CD4-positive, alpha-beta T cell treated with Interleukin-1 beta for 1 hour (primary cell): Measurements from ENCODE around the gene PGM5.
A peak's percentile ranks its signal among the peaks of the same experiment; 100 is the strongest.
"Not testable (repeated sequence)": the region's sequence is repeated elsewhere in the genome, so short reads cannot be mapped to it uniquely, and the experiment has no call there.

Experiments
- DNase-seq, 2 donors: peaks; one replicate each; pipeline ENCODE4 v3.0.0-alpha.2; 2020 to 2022

PGM5 gene

DNA sequence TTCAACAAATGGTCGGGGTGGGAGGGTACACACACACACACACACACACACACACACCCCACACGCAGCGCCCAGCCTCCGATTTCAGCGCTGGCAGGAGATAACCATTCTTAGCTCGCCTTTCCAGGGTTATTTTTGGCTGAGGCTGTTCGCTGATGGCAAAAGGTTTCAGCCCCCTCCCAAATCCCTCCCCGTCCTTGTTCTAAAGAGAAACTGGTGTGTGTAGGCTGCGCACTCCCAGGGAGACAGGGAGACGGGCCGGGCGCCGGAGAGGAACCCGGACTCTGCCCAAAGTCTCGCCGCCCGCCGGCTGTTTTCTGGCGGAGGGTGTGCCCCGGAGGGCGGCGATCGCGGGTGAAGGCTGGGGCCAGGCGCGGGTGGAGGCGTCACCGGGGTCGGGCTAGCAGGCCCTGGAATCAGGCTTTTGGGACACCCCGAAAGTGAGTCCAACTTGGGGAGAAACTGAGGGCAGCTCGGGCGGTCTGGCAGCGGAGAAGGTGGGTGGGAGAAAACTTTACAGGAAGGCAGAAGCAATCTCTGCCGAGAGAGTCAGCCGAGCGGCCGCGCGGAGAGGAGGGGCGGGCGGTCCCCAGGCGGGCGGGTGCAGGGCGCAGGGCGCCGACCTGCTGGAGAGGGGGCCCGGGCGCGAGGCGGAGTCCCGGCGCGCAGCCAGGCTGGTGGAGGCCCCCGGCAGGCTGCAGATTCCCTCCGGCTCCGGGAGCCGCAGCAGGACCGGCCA is at the start of gene PGM5:
PGM5 (plus strand) TSS at position 232 of the 739 bp plus-strand sequence. CDS start 517 bp downstream, outside the sequence.
- peak in 1 of 2 donors; percentile 10 for DNase-seq

DNA sequence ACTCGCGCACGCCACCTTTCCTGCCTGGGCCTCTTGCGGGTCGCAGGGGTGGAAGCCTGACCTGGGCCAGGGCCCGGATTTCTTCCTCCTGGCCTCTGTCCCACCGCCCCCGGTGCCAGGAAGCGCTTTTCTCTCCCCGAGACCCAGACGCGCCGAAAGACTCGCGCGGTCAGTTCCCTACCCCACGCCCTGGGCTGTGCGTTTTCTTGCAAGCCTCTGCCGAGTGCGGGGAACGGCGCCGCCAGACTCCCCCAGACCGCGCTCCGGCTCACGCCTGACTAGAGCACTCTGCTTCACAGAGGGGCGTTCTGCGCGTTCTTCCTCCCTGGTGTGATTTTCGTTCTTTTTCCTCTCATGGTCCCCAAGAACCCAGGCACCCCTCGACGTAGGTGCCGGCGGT is 49.3 kb upstream of the PGM5 start:
- not testable (repeated sequence) for DNase-seq

DNA sequence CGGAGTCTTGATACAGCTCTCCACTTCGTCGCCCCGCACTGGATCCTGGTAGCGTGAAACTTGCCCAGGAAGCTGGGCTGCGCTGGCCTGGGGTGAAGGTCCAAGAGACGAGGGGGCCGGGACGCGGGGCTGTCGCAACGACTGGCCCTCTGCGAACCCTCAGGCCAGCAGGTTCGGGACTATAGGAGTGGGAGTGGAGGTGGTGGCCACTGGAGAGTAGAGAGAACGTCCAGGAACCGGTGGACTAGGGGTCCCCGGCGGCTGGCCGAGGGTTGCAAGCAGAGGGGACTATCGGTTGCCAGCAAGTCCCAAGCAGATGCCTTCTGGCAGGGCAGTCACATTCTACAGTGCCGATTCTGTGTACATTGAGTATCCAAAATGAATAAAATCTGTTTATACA is 48.8 kb upstream of the PGM5 start:
- DNase-seq, result not testable (repeated sequence)

DNA sequence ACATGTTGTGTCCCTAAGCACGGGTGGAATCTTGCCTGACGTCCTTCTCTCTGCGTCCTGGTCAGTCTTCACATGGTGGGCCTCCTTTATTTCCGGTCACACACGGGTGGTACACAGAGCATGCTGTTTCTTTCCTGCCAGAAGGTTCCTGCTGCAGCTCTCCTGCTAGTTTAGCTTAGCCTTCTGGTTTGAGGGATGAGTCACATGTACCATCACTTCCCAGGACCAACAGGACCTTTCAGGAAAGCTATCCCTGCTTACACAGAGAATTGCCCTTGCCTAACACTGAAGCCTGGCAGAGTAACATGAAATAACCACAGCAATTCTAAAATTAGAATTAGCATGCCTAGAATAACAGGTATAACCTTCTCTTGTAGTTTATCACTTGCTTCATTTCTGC is 45.2 kb upstream of the PGM5 start:
- not testable (repeated sequence) for DNase-seq

DNA sequence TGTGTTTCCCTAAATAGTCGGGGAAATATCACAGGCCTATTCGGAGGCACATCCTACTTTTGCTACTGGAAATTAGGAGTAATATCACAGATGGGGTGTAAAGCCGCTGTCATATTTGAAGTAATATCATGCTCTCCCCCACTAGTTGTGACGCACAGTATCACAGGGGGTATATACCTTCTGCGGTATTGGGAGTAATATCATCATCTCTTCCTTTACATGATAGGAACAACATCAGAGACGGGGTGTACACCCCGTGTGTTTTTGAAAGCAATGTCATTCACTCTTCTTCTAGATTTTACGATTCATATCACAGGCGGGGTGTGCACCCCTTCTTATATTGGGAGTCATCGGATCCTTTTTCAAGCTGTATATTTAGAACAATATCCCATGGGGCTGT is 38.2 kb upstream of the PGM5 start:
- DNase-seq, result not testable (repeated sequence)

DNA sequence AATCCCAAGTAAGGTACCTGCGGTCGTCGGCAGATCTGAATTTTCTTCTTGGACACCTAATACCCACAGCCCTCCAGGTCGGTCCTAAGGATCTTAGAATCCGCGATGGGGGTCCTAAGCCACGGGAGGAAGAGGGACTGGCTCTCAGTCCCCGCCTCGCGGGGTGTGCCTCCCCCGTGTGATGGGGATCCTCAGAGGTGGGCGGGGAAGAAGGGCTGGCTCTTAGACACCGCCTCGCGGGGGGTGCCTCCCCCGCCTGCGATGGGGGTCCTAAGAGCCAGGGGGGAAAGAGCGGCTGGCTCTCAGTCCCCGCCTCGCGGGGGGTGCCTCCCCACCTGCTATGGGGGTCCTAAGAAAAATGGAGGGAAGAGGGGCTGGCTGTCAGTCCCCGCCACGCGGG is 32.7 kb upstream of the PGM5 start:
- DNase-seq, result not testable (repeated sequence)

DNA sequence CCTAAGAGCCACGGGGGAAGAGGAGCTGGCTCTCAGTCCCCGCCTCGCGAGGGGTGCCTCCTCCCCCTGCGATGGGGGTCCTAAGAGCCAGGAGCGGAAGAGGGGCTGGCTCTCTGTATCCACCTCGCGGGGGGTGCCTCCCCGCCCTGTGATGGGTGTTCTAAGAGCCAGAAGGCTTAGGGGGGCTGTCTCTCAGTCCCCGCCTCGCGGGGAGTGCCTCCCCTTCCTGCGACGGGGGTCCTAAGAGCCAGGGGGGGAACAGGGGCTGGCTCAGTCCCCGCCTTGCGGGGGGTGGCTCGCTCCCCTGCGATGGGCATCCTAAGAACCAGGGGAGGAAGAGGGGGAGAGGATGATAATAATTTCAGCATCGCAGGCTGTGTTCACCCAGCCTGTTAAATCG is 31.9 kb upstream of the PGM5 start:
- DNase-seq, result not testable (repeated sequence)

DNA sequence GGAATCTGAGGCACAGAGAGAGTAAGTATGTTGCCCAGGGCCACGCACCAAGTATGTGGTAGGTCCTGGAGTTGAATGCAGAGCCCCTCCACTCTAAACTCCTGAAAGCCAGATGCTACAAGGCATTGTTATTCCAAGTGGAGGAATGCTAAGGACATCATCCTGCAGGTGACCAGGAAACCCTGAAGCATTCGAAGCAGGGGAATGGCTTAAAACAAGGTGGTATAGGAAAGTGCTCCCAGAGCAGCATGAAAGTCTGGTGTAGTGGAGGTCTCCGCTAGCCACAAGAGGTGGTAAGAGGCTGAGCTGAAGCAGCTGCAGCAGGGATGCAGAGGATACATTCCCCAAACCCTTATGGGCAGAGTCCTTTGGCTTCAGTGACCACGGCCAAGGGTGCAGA is 27.3 kb upstream of the PGM5 start:
- not testable (repeated sequence) for DNase-seq

DNA sequence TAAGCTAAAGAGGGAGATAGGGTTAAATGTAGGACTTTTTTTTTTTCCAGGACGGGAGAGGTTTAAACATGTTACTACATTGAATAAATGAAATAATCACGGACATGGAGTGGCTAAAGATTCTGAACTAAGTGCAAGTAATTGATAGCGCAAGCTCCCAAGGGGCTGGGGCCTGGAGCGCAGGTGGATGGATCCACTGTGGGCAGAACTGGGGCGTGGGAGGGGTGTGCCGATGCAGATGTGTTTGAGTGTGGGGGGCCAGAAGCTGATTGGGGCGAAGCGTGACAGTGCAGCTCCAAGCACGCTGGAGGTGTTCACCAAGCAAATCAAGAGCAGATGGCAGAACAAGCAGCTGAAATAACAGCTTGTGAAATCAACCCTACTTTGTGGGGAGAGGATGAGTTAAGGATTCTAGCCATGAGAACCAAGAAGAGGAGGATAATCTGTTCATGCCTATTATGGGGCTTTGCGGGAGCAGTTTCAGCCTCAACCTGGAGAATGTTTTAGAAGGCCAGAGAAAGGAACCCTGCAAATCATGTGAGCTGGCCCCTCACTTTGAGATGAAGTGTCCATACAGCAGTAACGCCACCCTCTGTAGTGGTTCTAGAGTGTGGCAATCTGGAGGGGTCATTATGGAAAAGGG is 25.8 kb upstream of the PGM5 start:
- DNase-seq, result not testable (repeated sequence)

DNA sequence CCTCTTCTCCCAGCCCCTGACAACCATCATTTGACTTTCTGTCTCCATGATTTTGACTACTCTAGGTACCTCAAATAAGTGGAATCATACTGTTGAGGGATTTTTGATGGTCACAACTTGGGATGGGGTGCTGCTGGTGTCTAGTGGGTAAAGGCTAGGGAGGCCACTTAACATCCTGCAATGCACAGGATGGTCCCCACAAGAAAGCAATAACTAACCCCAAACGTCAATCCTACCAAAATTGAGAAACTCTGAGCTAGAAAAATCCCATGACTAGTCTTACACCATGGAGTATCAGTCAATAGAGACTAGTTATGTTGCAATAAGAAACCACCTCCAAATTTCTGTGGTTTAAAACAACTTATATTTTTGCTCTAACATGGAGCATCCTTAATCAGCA is 24.3 kb upstream of the PGM5 start:
- DNase-seq, result not testable (repeated sequence)

DNA sequence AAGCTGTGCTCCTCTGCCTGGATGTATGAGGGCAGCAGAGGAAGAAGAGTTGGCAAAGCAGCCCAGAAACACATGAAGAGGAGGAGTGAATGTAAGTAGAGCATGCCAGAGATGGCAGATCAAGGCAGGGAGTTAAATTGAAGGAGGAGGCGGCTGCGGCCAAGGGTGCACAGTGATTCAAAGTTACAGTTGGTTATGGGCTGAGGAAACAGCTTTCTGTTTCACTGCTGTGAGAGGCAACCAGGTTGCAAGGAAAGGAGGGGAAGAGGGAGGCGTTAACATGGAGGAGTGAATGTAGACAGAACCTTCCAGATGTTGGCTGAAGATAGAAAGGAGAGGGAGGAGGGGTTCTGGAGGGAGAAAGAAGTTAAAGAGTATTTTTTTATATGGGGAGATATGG is 20.5 kb upstream of the PGM5 start:
- DNase-seq, result not testable (repeated sequence)

DNA sequence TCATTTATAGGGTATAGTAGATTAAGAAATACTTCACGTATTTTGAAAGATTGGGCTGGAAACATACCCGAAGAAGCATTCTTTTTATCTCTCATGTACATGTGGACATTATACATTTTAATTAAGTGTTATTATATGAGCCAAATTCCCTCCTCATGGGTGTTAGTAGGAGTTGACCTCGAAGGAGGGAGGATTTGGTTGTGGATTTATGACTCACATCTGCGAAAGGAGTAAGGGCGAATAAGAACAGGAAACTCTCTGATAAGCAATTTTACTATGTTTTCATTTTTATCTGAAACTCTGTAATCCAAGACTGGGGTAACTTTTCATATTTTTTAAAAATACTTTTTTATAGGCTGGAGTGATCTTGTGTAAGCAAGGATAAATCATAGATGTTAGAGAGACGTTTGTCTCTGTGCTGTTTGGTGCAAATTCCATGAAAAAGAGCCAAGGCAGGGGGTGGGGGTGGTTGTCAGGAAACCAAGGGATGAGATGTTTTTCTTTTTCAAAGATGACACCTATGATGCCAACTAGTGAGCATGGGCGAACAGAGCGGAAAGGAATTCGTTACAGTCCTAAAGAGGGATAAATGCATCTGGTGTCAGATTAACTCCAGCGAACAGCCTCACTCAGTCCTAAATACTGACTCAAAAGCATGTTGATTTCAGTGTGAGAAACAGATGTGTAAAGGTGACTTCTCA is 19.6 kb upstream of the PGM5 start:
- not testable (repeated sequence) for DNase-seq

DNA sequence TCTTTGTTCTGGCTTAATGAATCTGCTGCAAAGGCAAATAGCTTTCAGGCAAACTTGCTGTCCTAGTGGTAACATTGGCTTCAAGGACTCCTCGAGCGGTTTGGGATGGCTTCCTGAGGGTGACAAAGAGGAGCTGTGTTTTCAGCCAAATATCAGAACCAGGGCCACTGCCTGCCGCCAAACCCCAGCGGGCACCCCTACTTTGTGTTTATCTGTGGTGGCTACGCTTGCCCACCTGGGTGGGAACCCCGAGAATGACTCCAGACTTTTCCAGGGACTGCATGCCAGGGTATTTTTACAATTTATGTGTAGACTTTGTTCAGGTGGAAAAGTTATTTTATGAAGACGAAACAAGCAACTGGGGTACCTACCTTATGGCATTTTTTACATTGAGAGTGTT is 18.4 kb upstream of the PGM5 start:
- not testable (repeated sequence) for DNase-seq

DNA sequence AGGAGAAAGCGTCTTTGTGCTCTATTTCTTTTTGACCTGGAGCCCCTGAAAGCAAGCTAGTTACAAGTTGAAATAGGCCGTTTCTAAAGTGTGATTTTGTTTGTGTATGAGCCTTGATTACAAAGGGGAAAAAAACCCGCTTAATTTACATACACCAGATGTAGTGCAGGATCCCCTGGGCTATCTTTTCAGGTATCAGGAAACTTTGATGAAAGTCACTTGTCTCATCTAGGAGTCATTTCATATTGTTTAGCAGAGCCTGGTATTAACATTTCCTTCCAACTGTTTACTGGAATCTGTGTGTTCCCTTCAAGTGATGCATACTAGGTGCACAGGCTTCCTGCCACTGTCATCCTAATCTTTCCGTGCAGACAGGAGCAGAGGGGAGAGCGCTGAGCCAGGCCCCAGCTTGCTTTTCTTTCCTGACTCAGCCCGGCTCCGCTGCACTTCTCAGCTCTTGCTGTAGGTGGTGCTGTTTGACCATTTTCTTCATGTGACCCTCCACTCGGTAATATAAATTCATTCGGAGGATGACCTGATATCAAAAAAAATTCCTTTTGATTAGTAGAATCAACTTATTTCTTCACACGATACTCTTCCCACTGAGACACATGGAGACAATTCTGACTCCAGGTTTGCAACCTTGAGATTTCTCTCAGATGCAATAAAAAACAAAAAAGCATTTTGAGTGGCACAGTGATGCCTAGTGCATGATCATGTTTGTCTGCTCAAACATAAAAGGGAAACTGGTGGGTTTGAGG is 14.0 kb upstream of the PGM5 start:
- not testable (repeated sequence) for DNase-seq

DNA sequence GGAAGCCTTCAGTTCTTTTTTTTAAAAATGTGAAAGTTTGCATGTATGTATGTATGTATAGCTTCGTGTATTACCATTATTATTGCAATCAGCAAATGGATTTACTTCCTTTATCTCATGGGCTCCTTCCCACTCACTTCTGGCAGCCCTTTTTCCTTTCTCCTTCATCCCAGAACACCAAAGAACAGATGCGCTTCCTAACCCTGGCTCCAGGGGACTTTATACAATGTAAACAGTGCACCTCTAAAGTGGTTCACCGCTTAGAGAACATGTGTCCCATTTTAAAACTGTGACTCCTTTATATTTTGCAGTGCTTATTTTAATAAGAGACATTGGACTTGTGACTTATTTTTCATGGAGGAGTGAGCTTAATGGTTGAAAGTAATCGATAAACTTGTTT is 13.2 kb upstream of the PGM5 start:
- DNase-seq, result not testable (repeated sequence)

DNA sequence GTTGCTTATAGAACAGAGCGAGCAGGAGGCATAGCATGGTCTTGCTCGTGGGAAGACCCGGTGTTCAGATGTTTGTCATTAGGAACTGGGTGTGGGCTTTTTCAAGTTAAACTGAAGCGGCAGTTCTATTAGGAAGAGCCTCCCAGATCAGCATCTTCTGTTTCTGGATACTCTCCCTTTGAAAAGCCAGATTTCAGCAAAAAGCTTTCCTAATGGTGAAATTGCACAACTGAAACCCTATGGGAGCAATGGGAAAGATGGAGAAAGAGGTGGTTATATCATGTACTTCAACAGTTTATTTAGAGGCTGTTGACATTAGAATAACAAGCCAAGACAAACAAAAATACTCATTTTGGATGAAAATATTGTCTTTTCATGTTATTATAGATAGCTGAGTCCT is 12.4 kb upstream of the PGM5 start:
- not testable (repeated sequence) for DNase-seq

DNA sequence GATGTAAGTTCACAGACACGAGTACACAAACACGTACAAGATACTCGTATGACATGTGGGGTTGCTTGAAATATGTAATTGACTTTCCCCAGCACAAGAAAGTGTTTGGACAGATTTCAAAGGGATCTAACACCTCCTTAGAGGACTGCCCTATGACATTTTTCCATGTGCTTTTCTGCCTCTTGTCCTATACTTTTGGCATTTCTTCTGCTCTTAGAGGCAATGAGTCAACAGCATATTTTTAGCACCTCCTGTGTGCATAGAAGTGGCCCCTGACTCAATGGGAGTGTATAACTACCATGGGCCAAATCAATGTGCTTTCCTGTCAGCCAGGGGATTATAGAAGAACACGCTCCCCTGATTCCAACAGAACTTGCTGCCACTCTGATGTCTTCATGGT is 4.7 kb upstream of the PGM5 start:
- not testable (repeated sequence) for DNase-seq

DNA sequence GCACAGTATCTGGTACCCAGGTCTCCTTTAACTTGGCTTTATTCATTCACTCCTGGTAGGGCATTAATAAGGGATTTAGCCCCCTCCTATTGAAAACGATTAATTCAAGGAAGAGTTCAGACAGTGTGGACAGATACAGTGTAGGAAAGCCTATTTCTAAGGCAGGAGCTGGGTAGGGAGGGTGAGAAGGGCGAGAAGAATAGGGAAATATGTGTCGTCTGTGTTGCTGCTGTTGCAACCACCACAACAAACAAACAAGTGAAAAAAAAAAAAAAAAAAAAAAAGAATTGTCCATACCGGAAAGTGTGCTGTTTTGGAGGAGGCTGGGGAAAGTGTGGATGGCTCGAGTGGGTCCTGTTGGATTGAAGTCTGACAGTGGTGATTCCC is 425 bp upstream of the PGM5 start:
- not testable (repeated sequence) for DNase-seq

DNA sequence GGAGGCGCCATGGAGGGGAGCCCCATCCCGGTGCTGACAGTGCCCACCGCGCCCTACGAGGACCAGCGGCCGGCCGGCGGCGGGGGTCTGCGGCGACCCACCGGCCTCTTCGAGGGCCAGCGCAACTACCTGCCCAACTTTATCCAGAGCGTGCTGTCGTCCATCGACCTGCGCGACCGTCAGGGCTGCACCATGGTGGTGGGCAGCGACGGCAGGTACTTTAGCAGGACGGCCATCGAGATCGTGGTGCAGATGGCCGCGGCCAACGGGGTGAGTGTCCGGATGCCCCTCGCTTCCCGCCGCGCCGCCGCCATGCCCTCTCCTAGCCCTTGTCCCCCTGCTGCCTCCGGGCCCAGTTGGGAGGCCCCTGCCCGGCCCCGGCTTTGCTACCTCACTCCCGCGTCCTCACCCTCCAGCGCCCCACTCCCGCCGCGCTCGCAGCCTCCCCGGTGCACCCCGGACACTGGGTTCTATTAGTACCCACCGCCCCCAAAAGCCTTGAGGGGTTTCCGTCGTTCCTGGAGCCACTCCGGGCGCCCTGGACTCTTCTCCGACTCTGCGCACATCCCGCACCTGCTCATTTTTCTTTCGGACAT is 806 bp downstream of the PGM5 start:
- DNase-seq, result not testable (repeated sequence)

DNA sequence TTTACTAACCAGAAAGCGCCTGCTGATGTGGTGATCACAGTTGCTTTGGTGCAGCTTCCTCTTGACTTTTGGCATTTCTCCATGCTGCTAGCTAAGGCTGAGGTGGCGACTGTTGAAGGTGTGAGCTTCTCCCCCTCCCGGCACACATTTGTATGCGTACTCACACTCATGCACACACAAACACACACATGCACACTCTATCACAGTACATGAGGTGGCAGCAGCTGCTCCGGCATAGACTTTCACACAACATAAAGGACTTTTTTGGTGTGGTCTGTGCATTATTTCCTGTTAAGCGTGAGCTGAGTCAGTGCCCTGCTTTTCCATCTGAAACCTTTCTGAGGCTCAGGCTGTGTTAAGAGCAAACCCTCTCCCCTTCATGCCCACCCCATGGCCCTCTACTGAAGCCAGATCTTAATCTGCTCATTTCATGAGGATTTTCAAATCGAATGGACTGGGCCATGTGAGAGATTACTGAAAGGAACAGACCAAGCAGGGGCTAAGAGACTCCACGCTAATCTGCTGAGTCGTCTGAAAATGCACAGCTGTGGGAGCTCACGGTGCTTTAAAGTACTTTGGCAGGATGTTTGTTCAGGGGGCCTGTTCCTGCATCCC is 10.6 kb downstream of the PGM5 start:
- not testable (repeated sequence) for DNase-seq

DNA sequence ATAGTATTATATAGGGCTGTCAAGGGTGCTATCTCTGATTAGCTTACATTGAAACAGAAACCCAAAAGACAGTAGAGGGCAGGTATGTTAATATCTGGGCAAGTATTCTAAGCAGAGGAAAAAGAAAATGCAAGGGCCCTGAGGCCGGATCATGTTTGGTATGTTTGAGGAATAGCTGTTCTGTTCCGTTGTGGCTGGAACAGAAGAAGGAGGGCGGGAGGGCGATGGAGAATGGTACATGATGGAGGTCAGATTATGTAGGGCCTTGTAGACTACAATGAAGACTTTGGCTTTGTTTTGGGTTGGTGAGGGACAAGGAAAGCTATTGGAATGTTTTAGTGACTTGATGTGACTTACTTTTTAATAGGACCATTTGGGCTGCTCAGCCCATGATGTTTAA is 19.4 kb downstream of the PGM5 start:
- not testable (repeated sequence) for DNase-seq

DNA sequence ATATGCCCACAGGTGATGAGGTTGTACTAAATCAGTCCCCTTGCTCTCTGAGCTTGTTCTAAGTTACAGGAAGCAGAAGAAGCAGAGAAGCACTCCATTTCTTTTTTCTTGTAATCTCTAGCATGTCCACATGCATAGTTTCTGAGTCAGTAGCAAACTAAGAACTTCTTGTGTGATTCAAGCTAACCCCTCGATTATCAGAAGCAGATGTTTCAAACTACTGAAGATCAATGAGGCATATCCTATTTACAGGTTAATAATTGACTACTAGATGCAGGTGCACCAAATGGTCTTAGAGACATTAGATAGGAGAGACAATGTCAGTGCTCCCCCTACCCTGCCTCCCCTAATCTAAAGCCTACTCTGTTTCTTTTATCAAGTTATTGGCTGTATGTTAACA is 21.3 kb downstream of the PGM5 start:
- not testable (repeated sequence) for DNase-seq
